ENCODE measurements around the gene MSN.
"Not testable (repeated sequence)": the region's sequence is repeated elsewhere in the genome, so short reads cannot be mapped to it uniquely, and the experiment has no call there.

MSN gene

DNA sequence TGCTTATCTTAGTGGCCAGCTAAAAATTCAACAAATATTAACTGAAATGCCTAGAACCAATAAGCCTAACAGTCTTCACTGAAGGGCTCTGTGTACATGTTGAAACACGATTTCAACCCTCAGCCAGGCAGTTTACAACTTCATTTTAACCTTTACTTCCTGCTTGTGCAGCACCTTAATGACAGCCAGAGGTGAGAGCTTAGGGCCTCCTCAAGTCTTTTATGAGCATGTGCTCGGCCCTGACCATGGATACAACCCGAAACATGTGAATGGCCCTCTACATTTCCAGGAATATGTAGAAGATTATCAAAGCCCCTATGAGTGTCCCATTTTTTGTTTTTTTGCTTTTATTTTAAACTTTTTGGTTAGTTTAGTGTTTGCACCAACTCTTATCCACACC, 88.3 kb downstream of the MSN start:
- Histone ChIP-seq H3K27me3 (replicated peaks; ENCODE audit: control insufficient read depth, insufficient read depth, low read length) (peaks cover 5% of the 10 kb centered on the region), H3K9ac (ENCODE audit: low read length) (no peak overlapping the region), H3K9me3 (ENCODE audit: control insufficient read depth, low read length) (peaks cover 27% of the 10 kb centered on the region), H3K36me3 (ENCODE audit: control insufficient read depth, insufficient read depth, low read length, severe bottlenecking) (no peaks in the 10 kb centered on the region), H3K4me1 (ENCODE audit: control insufficient read depth, insufficient read depth, low read length) (no peaks in the 10 kb centered on the region), H3K4me3 (ENCODE audit: low read length) (no peak overlapping the region)
- no peak for DNase-seq (ENCODE audit: low read depth)

DNA sequence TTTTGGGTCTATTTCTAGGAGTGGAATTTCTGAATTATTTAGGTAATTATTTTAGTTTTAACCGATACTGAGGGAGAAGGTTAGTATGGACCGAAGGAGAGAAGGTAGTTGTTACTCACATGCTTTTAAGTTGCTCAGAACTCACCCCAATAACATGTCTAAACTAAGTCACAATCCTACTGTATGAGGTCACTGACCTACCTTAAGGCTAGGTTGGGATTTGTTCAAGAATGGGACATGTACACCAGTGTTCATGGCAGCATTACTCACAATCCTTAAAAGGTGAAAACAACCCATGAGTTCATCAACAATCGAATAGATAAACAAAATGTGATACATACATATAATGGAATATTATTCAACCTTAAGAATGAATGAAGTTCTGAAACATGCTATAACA, 90.5 kb downstream of the MSN start:
- H3K36me3 ChIP-seq (ENCODE audit: control insufficient read depth, insufficient read depth, low read length, severe bottlenecking) = no peaks in the 10 kb centered on the region
- no peak overlapping the region for H3K4me3 ChIP-seq (ENCODE audit: low read length)
- peaks cover 5% of the 10 kb centered on the region for H3K27me3 ChIP-seq (replicated peaks; ENCODE audit: control insufficient read depth, insufficient read depth, low read length)
- DNase-seq (ENCODE audit: low read depth) = no peak
- H3K9ac ChIP-seq (ENCODE audit: low read length) = no peak overlapping the region
- H3K4me1 ChIP-seq (ENCODE audit: control insufficient read depth, insufficient read depth, low read length) = no peaks in the 10 kb centered on the region
- peaks cover 30% of the 10 kb centered on the region for H3K9me3 ChIP-seq (ENCODE audit: control insufficient read depth, low read length)

GRCh38 chrX:65758505-65758904, 91.1 kb downstream of the MSN start:
- Histone ChIP-seq H3K4me3 (ENCODE audit: low read length) (no peak overlapping the region), H3K9ac (ENCODE audit: low read length) (no peak overlapping the region), H3K4me1 (ENCODE audit: control insufficient read depth, insufficient read depth, low read length) (no peaks in the 10 kb centered on the region), H3K9me3 (ENCODE audit: control insufficient read depth, low read length) (peaks cover 29% of the 10 kb centered on the region), H3K36me3 (ENCODE audit: control insufficient read depth, insufficient read depth, low read length, severe bottlenecking) (no peaks in the 10 kb centered on the region), H3K27me3 (replicated peaks; ENCODE audit: control insufficient read depth, insufficient read depth, low read length) (peaks cover 5% of the 10 kb centered on the region)
- no peak for DNase-seq (ENCODE audit: low read depth)

- not testable (repeated sequence) for DNase-seq (ENCODE audit: low read depth); H3K4me3 ChIP-seq (ENCODE audit: low read length); H3K27me3 ChIP-seq (replicated peaks; ENCODE audit: control insufficient read depth, insufficient read depth, low read length); H3K9ac ChIP-seq (ENCODE audit: low read length); H3K36me3 ChIP-seq (ENCODE audit: control insufficient read depth, insufficient read depth, low read length, severe bottlenecking); H3K4me1 ChIP-seq (ENCODE audit: control insufficient read depth, insufficient read depth, low read length)
- H3K9me3 ChIP-seq (ENCODE audit: control insufficient read depth, low read length) = peaks cover 19% of the 10 kb centered on the region
Observed at GRCh38 chrX:65759525-65759924, 92.1 kb downstream of the MSN start.

GRCh38 chrX:65769564-65770292, 102.3 kb downstream of the MSN start:
- H3K9me3 ChIP-seq (ENCODE audit: control insufficient read depth, low read length) = no peaks in the 10 kb centered on the region
- peaks cover 21% of the 10 kb centered on the region for H3K27me3 ChIP-seq (replicated peaks; ENCODE audit: control insufficient read depth, insufficient read depth, low read length)
- H3K36me3 ChIP-seq (ENCODE audit: control insufficient read depth, insufficient read depth, low read length, severe bottlenecking) = no peaks in the 10 kb centered on the region
- no peak for DNase-seq (ENCODE audit: low read depth)
- no peaks in the 10 kb centered on the region for H3K4me1 ChIP-seq (ENCODE audit: control insufficient read depth, insufficient read depth, low read length)
- H3K9ac ChIP-seq (ENCODE audit: low read length) = no peak overlapping the region
- H3K4me3 ChIP-seq (ENCODE audit: low read length) = no peak overlapping the region

- no peak for DNase-seq (ENCODE audit: low read depth)
- H3K4me3 ChIP-seq (ENCODE audit: low read length) = no peak overlapping the region
- no peaks in the 10 kb centered on the region for H3K9me3 ChIP-seq (ENCODE audit: control insufficient read depth, low read length)
- no peaks in the 10 kb centered on the region for H3K36me3 ChIP-seq (ENCODE audit: control insufficient read depth, insufficient read depth, low read length, severe bottlenecking)
- H3K27me3 ChIP-seq (replicated peaks; ENCODE audit: control insufficient read depth, insufficient read depth, low read length) = peaks cover 21% of the 10 kb centered on the region
- H3K4me1 ChIP-seq (ENCODE audit: control insufficient read depth, insufficient read depth, low read length) = no peaks in the 10 kb centered on the region
- H3K9ac ChIP-seq (ENCODE audit: low read length) = no peak overlapping the region
Observed at GRCh38 chrX:65772842-65773241, 105.4 kb downstream of the MSN start.

GRCh38 chrX:65781845-65782244, 114.4 kb downstream of the MSN start:
- H3K4me1 ChIP-seq (ENCODE audit: control insufficient read depth, insufficient read depth, low read length) = no peaks in the 10 kb centered on the region
- no peak overlapping the region for H3K4me3 ChIP-seq (ENCODE audit: low read length)
- peaks cover 17% of the 10 kb centered on the region for H3K27me3 ChIP-seq (replicated peaks; ENCODE audit: control insufficient read depth, insufficient read depth, low read length)
- no peak for DNase-seq (ENCODE audit: low read depth)
- no peaks in the 10 kb centered on the region for H3K36me3 ChIP-seq (ENCODE audit: control insufficient read depth, insufficient read depth, low read length, severe bottlenecking)
- H3K9me3 ChIP-seq (ENCODE audit: control insufficient read depth, low read length) = no peaks in the 10 kb centered on the region
- no peak overlapping the region for H3K9ac ChIP-seq (ENCODE audit: low read length)

- no peaks in the 10 kb centered on the region for H3K4me1 ChIP-seq (ENCODE audit: control insufficient read depth, insufficient read depth, low read length)
- no peak overlapping the region for H3K4me3 ChIP-seq (ENCODE audit: low read length)
- no peaks in the 10 kb centered on the region for H3K36me3 ChIP-seq (ENCODE audit: control insufficient read depth, insufficient read depth, low read length, severe bottlenecking)
- DNase-seq (ENCODE audit: low read depth) = no peak
- H3K9ac ChIP-seq (ENCODE audit: low read length) = no peak overlapping the region
- peaks cover 18% of the 10 kb centered on the region for H3K27me3 ChIP-seq (replicated peaks; ENCODE audit: control insufficient read depth, insufficient read depth, low read length)
- H3K9me3 ChIP-seq (ENCODE audit: control insufficient read depth, low read length) = no peaks in the 10 kb centered on the region
Observed at GRCh38 chrX:65783746-65784145, 116.3 kb downstream of the MSN start.
